Measurements from ENCODE around the gene TOMM20.

- TF ChIP-seq CTCF (IDR thresholded peaks at IDR 0.05; ENCODE audit: insufficient read depth, low read length, poor library complexity, severe bottlenecking): no peak
- no peak for TF ChIP-seq EZH2phosphoT487 (conservative IDR thresholded peaks at IDR 0.05; ENCODE audit: low read length)
These were observed 4.5 kb downstream of the TOMM20 start for GRCh38 chr1:235124111-235124510.
